Endodermal cell (in vitro differentiated cells): ENCODE measurements around the gene BLACAT1. TPM values are rescaled to one million over a fixed set of nuclear protein-coding genes. Genes with fewer than 3 reads are reported as not detected.
A peak's percentile ranks its signal among the peaks of the same experiment; 100 is the strongest.

Source experiments
- DNase-seq: peaks from one replicate; pipeline ENCODE4 v3.0.0-alpha.2; 2017
- H3K27ac ChIP-seq: 2 replicates; pipeline ENCODE4 v1.5.1; 2013; ENCODE audit warnings: mild to moderate bottlenecking, low read depth, low read length, moderate library complexity
- H3K27me3 ChIP-seq: 2 replicates; pipeline ENCODE4 v1.6.1; 2013; ENCODE audit warnings: mild to moderate bottlenecking, low read length, moderate library complexity; ENCODE audit not compliant: insufficient read depth, control insufficient read depth, poor library complexity, severe bottlenecking
- H3K36me3 ChIP-seq: 2 replicates; pipeline ENCODE4 v1.7.0; 2013; ENCODE audit warnings: mild to moderate bottlenecking, low read length, moderate library complexity; ENCODE audit not compliant: control insufficient read depth, insufficient read depth
- H3K4me1 ChIP-seq: one replicate; pipeline ENCODE4 v1.7.0; 2013; ENCODE audit warnings: low read length; ENCODE audit not compliant: control insufficient read depth, insufficient read depth
- H3K4me3 ChIP-seq: 2 replicates; pipeline ENCODE4 v1.5.1; 2013; ENCODE audit warnings: mild to moderate bottlenecking, low read length, moderate library complexity
- H3K9ac ChIP-seq: 2 replicates; pipeline ENCODE4 v1.6.1; 2013; ENCODE audit warnings: mild to moderate bottlenecking, low read length, moderate library complexity; ENCODE audit not compliant: poor library complexity, severe bottlenecking; ENCODE audit errors: extremely low read depth
- H3K9me3 ChIP-seq: 2 replicates; pipeline ENCODE4 v1.6.1; 2013; ENCODE audit warnings: mild to moderate bottlenecking, low read length, moderate library complexity; ENCODE audit not compliant: control insufficient read depth
- H3K27ac Mint-ChIP-seq: 2 replicates; pipeline ENCODE4 v1.8.0; 2020; ENCODE audit warnings: mixed read lengths
- H3K27me3 Mint-ChIP-seq: 2 replicates; pipeline ENCODE4 v1.8.0; 2021; ENCODE audit warnings: mild to moderate bottlenecking, mixed read lengths; ENCODE audit not compliant: insufficient read depth
- H3K36me3 Mint-ChIP-seq: 2 replicates; pipeline ENCODE4 v1.8.0; 2020; ENCODE audit warnings: low read depth, mixed read lengths
- H3K4me1 Mint-ChIP-seq: 2 replicates; pipeline ENCODE4 v1.8.0; 2020; ENCODE audit warnings: mixed read lengths
- H3K4me3 Mint-ChIP-seq: 2 replicates; pipeline ENCODE4 v1.8.0; 2020; ENCODE audit warnings: mild to moderate bottlenecking, moderate library complexity, mixed read lengths
- H3K9me3 Mint-ChIP-seq: 2 replicates; pipeline ENCODE4 v1.8.0; 2020; ENCODE audit warnings: mild to moderate bottlenecking, mixed read lengths
- WGBS, 2 experiments: methylation state at CpG; one replicate each; pipeline versions ENCODE4 v1.1.5 to v1.1.7; 2013; ENCODE audit warnings: missing lambda C conversion rate in 2 of 2, mixed read lengths in 1 of 2; ENCODE audit not compliant: insufficient coverage in 1 of 2, insufficient read length in 1 of 2; 5-methylcytosine and 5-hydroxymethylcytosine counted together
- total RNA-seq, 2 donors: library from RNA; stranded (reverse); fragmentation: NEBNext Ultra II Directional in 1 of 2; extraction: Animal tissue kit (Norgen Biotek cat#: 25700) in 1 of 2; gene quantifications; 2 replicates in 1 of 2; 3 replicates in 1 of 2; pipeline ENCODE4 v1.2.1, GENCODE V29; 2021
- TF ChIP-seq, protein P1 (sequence below): fragments of 200-600 bp; sonication (generic); conservative IDR thresholded peaks from 2 replicates; pipeline ENCODE4 v1.5.0; 2021; ENCODE audit warnings: antibody characterized with exemption, mild to moderate bottlenecking

The BLACAT1 gene
- total RNA-seq, 2 donors from 2014 or later = 7.4 to 7.6 TPM

DNA sequence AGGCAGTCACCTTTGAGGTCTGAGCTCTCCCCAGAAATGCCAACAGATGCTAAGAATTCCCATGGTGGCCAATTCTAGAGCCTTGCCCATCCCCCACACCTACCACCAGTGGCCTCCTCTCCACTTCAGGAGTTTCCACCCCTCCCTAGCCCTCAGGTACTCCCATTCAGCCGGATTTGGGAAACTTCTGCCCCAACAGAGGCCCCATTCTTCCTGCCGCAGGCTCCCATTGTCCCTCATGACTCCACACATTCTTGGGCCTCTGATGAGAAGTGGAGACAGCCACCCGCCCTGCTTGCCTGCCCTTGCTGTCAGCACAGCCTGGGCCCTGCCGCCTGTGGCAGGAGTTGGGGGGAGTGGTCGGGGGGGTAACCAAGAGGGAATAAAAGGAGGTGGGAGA lies 4.6 kb downstream of the BLACAT1 start:
- peaks cover 7% of the 10 kb centered on the region for H3K36me3 ChIP-seq
- TF ChIP-seq, protein P1, sequence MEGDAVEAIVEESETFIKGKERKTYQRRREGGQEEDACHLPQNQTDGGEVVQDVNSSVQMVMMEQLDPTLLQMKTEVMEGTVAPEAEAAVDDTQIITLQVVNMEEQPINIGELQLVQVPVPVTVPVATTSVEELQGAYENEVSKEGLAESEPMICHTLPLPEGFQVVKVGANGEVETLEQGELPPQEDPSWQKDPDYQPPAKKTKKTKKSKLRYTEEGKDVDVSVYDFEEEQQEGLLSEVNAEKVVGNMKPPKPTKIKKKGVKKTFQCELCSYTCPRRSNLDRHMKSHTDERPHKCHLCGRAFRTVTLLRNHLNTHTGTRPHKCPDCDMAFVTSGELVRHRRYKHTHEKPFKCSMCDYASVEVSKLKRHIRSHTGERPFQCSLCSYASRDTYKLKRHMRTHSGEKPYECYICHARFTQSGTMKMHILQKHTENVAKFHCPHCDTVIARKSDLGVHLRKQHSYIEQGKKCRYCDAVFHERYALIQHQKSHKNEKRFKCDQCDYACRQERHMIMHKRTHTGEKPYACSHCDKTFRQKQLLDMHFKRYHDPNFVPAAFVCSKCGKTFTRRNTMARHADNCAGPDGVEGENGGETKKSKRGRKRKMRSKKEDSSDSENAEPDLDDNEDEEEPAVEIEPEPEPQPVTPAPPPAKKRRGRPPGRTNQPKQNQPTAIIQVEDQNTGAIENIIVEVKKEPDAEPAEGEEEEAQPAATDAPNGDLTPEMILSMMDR = no peak
- 42 to 60% methylated on average over 1 to 5 of the region's 5 CpGs for WGBS, 2 experiments
- Mint-ChIP-seq H3K4me1 (peaks cover 61% of the 10 kb centered on the region), H3K4me3 (peak overlapping the region; percentile 64), H3K27me3 (no peaks in the 10 kb centered on the region), H3K36me3 (peaks cover 13% of the 10 kb centered on the region), H3K27ac (peak overlapping the region; percentile 97), H3K9me3 (no peaks in the 10 kb centered on the region)
- DNase-seq = peak; percentile 80
- no peaks in the 10 kb centered on the region for H3K9me3 ChIP-seq
- peak overlapping the region; percentile 83 for H3K27ac ChIP-seq
- H3K27me3 ChIP-seq = no peaks in the 10 kb centered on the region
- no peak overlapping the region for H3K4me3 ChIP-seq
- peaks cover 40% of the 10 kb centered on the region for H3K4me1 ChIP-seq
- no peak overlapping the region for H3K9ac ChIP-seq

- Mint-ChIP-seq H3K4me3 (peak overlapping the region; percentile 64), H3K27me3 (no peaks in the 10 kb centered on the region), H3K9me3 (no peaks in the 10 kb centered on the region), H3K27ac (peak overlapping the region; percentile 97), H3K36me3 (peaks cover 13% of the 10 kb centered on the region), H3K4me1 (peaks cover 68% of the 10 kb centered on the region)
- peak; percentile 89 for DNase-seq
- TF ChIP-seq, protein P1 = no peak
- no peaks in the 10 kb centered on the region for H3K9me3 ChIP-seq
- peak overlapping the region; percentile 42 for H3K4me3 ChIP-seq
- H3K27ac ChIP-seq = peak overlapping the region; percentile 83
- peaks cover 43% of the 10 kb centered on the region for H3K4me1 ChIP-seq
- no peak overlapping the region for H3K9ac ChIP-seq
- H3K36me3 ChIP-seq = peaks cover 7% of the 10 kb centered on the region
- WGBS, 2 experiments = 12% methylated on average over 4 of the region's 4 CpGs; no CpG with 5 or more reads in 1 of the 2 experiments
- no peaks in the 10 kb centered on the region for H3K27me3 ChIP-seq
These were observed 5.4 kb downstream of the BLACAT1 start for GRCh38 chr1:205450448-205450847.

GRCh38 chr1:205449750-205450443 lies 5.9 kb downstream of the BLACAT1 start:
- H3K4me1 Mint-ChIP-seq = peaks cover 72% of the 10 kb centered on the region
- TF ChIP-seq, protein P1 = peak; percentile 53
- H3K36me3 Mint-ChIP-seq = peaks cover 13% of the 10 kb centered on the region
- Histone ChIP-seq H3K27ac (peak overlapping the region; percentile 83), H3K9ac (no peak overlapping the region), H3K9me3 (no peaks in the 10 kb centered on the region), H3K27me3 (no peaks in the 10 kb centered on the region), H3K4me1 (peaks cover 47% of the 10 kb centered on the region), H3K36me3 (peaks cover 7% of the 10 kb centered on the region), H3K4me3 (peak overlapping the region; percentile 76)
- peak overlapping the region; percentile 97 for H3K27ac Mint-ChIP-seq
- WGBS, 2 experiments = 10 to 21% methylated on average over 4 to 16 of the region's 18 CpGs
- peak; percentile 95 for DNase-seq
- no peaks in the 10 kb centered on the region for H3K9me3 Mint-ChIP-seq
- H3K4me3 Mint-ChIP-seq = peak overlapping the region; percentile 64
- H3K27me3 Mint-ChIP-seq = no peaks in the 10 kb centered on the region
